HG03025 (cell line): Measurements from ENCODE around the gene FOXN3.
"Not testable (repeated sequence)": the region's sequence is repeated elsewhere in the genome, so short reads cannot be mapped to it uniquely, and the experiment has no call there.

Source experiments
- ATAC-seq: cut with Tn5 transposase; IDR thresholded peaks from one replicate; pipeline ENCODE4 v1.9.1; 2021; ENCODE audit warnings: mild to moderate bottlenecking, moderate library complexity; ENCODE audit not compliant: unreplicated experiment, low FRiP score

The FOXN3 gene

GRCh38 chr14:89259951-89260609, 157.0 kb downstream of the FOXN3 start:
- ATAC-seq, result no peak

- no peak for ATAC-seq
These were observed 158.2 kb downstream of the FOXN3 start for GRCh38 chr14:89258728-89259273.

GRCh38 chr14:89256951-89257350, 160.1 kb downstream of the FOXN3 start:
- ATAC-seq, result no peak

GRCh38 chr14:89256283-89256682, 160.8 kb downstream of the FOXN3 start:
- no peak for ATAC-seq

GRCh38 chr14:89255852-89256251, 161.2 kb downstream of the FOXN3 start:
- ATAC-seq, result no peak

- ATAC-seq, result no peak
These were observed 162.0 kb downstream of the FOXN3 start for GRCh38 chr14:89255012-89255411.

- ATAC-seq, result no peak
These were observed 162.7 kb downstream of the FOXN3 start for GRCh38 chr14:89254166-89254909.

GRCh38 chr14:89252887-89253532, 164.0 kb downstream of the FOXN3 start:
- no peak for ATAC-seq

GRCh38 chr14:89251061-89251460, 166.0 kb downstream of the FOXN3 start:
- no peak for ATAC-seq

GRCh38 chr14:89250655-89250975, 166.4 kb downstream of the FOXN3 start:
- not testable (repeated sequence) for ATAC-seq

GRCh38 chr14:89249972-89250654, 166.9 kb downstream of the FOXN3 start:
- no peak for ATAC-seq

GRCh38 chr14:89249065-89249695, 167.9 kb downstream of the FOXN3 start:
- ATAC-seq, result no peak

GRCh38 chr14:89248411-89249064, 168.5 kb downstream of the FOXN3 start:
- no peak for ATAC-seq

- ATAC-seq, result no peak
These were observed 169.4 kb downstream of the FOXN3 start for GRCh38 chr14:89247457-89248122.

- no peak for ATAC-seq
These were observed 170.7 kb downstream of the FOXN3 start for GRCh38 chr14:89246290-89246689.

- no peak for ATAC-seq
These were observed 171.2 kb downstream of the FOXN3 start for GRCh38 chr14:89245802-89246201.

GRCh38 chr14:89244720-89245119, 172.3 kb downstream of the FOXN3 start:
- no peak for ATAC-seq

GRCh38 chr14:89243741-89244140, 173.3 kb downstream of the FOXN3 start:
- no peak for ATAC-seq

GRCh38 chr14:89243286-89243685, 173.7 kb downstream of the FOXN3 start:
- no peak for ATAC-seq
